Vagina (tissue), 2 donors: ENCODE results near the gene UBA7. TPM values are rescaled to one million over a fixed set of nuclear protein-coding genes. Genes with fewer than 3 reads are reported as not detected.
"Not testable (repeated sequence)": the region's sequence is repeated elsewhere in the genome, so short reads cannot be mapped to it uniquely, and the experiment has no call there.

ENCODE experiments used
- DNase-seq, 2 donors: peaks; one replicate each; pipeline ENCODE4 v3.0.0-alpha.2; 2017; ENCODE audit errors: extremely low spot score in 2 of 2
- H3K27ac ChIP-seq: fragments of 200-600 bp; sonication (generic); one replicate; pipeline ENCODE4 v1.5.1; 2019
- H3K27me3 ChIP-seq: fragments of 200-600 bp; sonication (generic); one replicate; pipeline ENCODE4 v1.5.1; 2019
- H3K36me3 ChIP-seq, 2 donors: fragments of 200-600 bp; sonication (generic); one replicate each; pipeline ENCODE4 v1.5.1; 2017 to 2019
- H3K4me1 ChIP-seq: fragments of 200-600 bp; sonication (generic); one replicate; pipeline ENCODE4 v1.5.1; 2019
- H3K4me3 ChIP-seq, 2 donors: fragments of 200-600 bp; sonication (generic); 1 replicate in 1 of 2; 2 replicates in 1 of 2; pipeline ENCODE4 v1.5.1; 2016 to 2019
- H3K9me3 ChIP-seq: fragments of 200-600 bp; sonication (generic); one replicate; pipeline ENCODE4 v1.5.1; 2019
- CTCF ChIP-seq, 3 experiments: fragments of 450-650 bp in 2 of 3; fragments of 200-600 bp in 1 of 3; sonication (generic) in 1 of 3; IDR thresholded peaks; one replicate each; pipeline ENCODE4 v1.5.1; 2017 to 2019; ENCODE audit warnings: antibody characterized with exemption in 3 of 3, mild to moderate bottlenecking in 2 of 3, moderate library complexity in 2 of 3
- POLR2A ChIP-seq, 2 donors: fragments of 450-650 bp; IDR thresholded peaks; one replicate each; pipeline ENCODE4 v1.6.1; 2017; ENCODE audit warnings: antibody characterized with exemption in 2 of 2, mild to moderate bottlenecking in 2 of 2, moderate library complexity in 2 of 2
- POLR2AphosphoS5 ChIP-seq, 2 donors: sonication (generic); formaldehyde crosslinking; IDR thresholded peaks; one replicate each; pipeline ENCODE4 v1.9.0; 2017; ENCODE audit warnings: antibody characterized with exemption in 2 of 2, mild to moderate bottlenecking in 2 of 2, low read depth in 1 of 2; ENCODE audit not compliant: insufficient read depth in 1 of 2
- intact Hi-C: fragments of 100-400 bp; cut with DNase I; formaldehyde crosslinking; loops from one replicate; pipeline ENCODE4 v1.15.1; 2023
- total RNA-seq: library from RNA; depleted of rRNA; stranded (reverse); fragments of >200 nt; gene quantifications from one replicate; pipeline ENCODE4 v1.2.3, GENCODE V29; 2016

The UBA7 gene
- total RNA-seq, 1 donor from 2014 or later, result 68.3 TPM

DNA sequence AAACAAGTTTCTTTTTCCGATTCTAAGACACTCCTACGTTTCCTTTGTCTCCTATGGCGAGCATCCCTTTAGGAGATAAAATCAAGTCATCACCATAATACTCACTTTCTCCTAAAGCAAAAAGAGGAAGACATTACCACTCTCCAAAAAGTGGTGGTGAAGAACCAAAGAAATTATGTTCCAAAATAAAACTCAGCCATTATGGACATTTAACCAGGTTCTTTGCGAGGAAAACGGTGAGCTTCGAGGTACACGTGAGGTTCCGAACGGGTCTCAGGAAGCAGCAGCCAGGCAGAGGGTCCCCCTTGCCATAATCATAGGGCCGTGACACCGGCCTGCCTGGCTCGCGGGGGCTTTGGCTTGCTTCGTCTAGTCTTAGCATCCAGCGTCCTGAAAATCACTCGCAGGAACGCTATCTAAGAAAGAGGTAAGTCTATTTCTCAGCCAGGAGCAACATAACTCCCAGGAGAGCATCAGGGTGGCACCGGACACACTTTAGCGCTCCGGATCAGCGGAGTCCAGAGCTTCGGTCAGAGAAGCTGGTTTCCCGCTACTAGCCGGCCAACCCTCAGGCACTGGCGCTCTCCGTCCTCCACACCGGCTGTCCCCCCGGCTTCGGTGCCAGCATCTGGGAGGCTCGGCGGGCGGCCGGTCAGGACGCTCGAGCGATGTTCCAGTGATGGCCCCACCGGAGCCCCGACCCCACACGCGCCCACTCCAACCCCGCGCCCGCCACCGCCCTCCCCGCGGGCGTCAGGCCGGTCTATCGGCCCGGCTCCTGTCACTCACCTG, 28.0 kb downstream of the UBA7 start:
- peak in 1 of 2 donors; percentile 88 for DNase-seq
- H3K4me3 ChIP-seq, result peak overlapping the region; percentile 74 to 97
- H3K9me3 ChIP-seq, result no peaks in the 10 kb centered on the region
- H3K27me3 ChIP-seq, result no peaks in the 10 kb centered on the region
- TF ChIP-seq POLR2A (IDR thresholded peaks at IDR 0.05) (no peak), CTCF (IDR thresholded peaks at IDR 0.05) (no peak), POLR2AphosphoS5 (IDR thresholded peaks at IDR 0.05; ENCODE audit: insufficient read depth in 1 of 2, low read depth in 1 of 2) (no peak)
- H3K36me3 ChIP-seq, result peaks cover 0 to 8% of the 10 kb centered on the region in 2 donors
- peaks cover 54% of the 10 kb centered on the region for H3K4me1 ChIP-seq
- intact Hi-C loops, result no loop called here
- peak overlapping the region; percentile 96 for H3K27ac ChIP-seq

DNA sequence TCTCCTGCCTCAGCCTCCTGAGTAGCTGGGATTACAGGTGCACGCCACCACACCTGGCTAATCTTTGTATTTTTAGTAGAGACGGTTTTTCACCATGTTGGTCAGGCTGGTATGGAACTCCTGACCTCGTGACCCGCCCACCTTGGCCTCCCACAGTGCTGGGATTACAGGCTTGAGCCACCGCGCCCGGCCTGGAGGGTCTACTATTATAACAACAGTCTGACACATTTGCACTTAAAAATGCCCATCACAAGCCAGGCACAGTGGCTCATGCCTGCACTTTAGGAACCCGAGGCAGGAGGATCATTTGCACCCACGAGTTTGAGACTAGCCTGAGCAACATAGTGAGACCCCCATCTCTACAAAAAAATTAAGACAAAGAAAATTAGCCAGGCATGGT, 31.5 kb downstream of the UBA7 start:
- DNase-seq, result not testable (repeated sequence)

DNA sequence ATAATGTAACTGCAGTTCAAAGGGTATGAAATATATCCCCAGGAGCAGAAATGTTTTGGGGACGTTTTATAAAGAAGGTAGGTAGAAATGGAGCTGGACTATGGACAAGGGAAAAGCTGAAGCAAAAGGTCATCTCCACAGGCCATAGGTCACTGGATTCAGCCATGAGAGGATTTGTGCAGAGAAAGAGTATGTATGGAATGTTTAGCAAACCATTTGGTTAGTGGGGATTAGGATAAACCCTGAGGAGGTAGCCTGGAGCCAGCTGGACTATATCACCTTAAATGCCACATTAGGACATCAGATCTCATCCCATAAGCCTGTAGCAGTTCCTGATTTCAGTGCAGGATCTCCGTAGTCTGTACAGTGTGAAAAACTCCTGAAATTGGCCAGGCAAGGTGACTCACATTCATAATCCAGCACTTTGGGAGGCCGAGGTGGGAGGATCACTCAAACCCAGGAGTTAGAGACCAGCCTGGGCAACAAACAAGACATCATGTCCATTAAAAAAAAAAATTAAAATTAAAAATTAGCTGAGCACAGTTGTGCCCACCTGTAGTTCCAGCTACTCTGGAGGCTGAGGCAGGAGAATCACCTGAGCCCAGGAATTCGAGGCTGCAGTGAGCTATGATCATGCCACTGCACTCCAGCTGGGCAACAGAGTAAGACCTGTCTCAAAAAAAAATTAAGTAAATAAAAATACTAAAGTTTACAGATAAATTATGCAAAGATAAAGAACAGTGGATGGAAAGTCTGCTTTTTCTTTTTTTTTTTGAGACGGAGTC, 32.1 kb downstream of the UBA7 start:
- TF ChIP-seq POLR2AphosphoS5 (IDR thresholded peaks at IDR 0.05; ENCODE audit: insufficient read depth in 1 of 2, low read depth in 1 of 2) (no peak), CTCF (IDR thresholded peaks at IDR 0.05) (no peak), POLR2A (IDR thresholded peaks at IDR 0.05) (no peak)
- Histone ChIP-seq H3K9me3 (no peaks in the 10 kb centered on the region), H3K4me1 (peaks cover 65% of the 10 kb centered on the region), H3K36me3 (peaks cover 0 to 21% of the 10 kb centered on the region in 2 donors), H3K4me3 (no peak overlapping the region), H3K27me3 (no peaks in the 10 kb centered on the region), H3K27ac (no peak overlapping the region)
- intact Hi-C loops, result no loop called here
- no peak for DNase-seq

More for the DNA sequence above, 31.5 kb downstream of the UBA7 start:
- H3K27ac ChIP-seq, H3K4me3 ChIP-seq, H3K9me3 ChIP-seq, H3K27me3 ChIP-seq, intact Hi-C loops: not testable (repeated sequence)
- peaks cover 62% of the 10 kb centered on the region for H3K4me1 ChIP-seq
- H3K36me3 ChIP-seq, result peaks cover 0 to 14% of the 10 kb centered on the region in 2 donors

GRCh38 chr3:49780975-49781365, 32.8 kb downstream of the UBA7 start:
- H3K36me3 ChIP-seq, result peaks cover 0 to 25% of the 10 kb centered on the region in 2 donors
- H3K9me3 ChIP-seq, result not testable (repeated sequence)

GRCh38 chr3:49780080-49780974, 33.4 kb downstream of the UBA7 start:
- TF ChIP-seq POLR2AphosphoS5 (IDR thresholded peaks at IDR 0.05; ENCODE audit: insufficient read depth in 1 of 2, low read depth in 1 of 2) (no peak), CTCF (IDR thresholded peaks at IDR 0.05) (no peak), POLR2A (IDR thresholded peaks at IDR 0.05) (no peak)
- H3K9me3 ChIP-seq, result no peaks in the 10 kb centered on the region
- no peak for DNase-seq
- H3K4me3 ChIP-seq, result no peak overlapping the region
- H3K27me3 ChIP-seq, result no peaks in the 10 kb centered on the region
- peaks cover 74% of the 10 kb centered on the region for H3K4me1 ChIP-seq
- peaks cover 0 to 25% of the 10 kb centered on the region in 2 donors for H3K36me3 ChIP-seq
- H3K27ac ChIP-seq, result no peak overlapping the region
- intact Hi-C loops, result no loop called here

More at GRCh38 chr3:49780975-49781365, 32.8 kb downstream of the UBA7 start:
- intact Hi-C loops, DNase-seq, H3K27me3 ChIP-seq, H3K27ac ChIP-seq, H3K4me3 ChIP-seq: not testable (repeated sequence)
- peaks cover 71% of the 10 kb centered on the region for H3K4me1 ChIP-seq
